ENCODE measurements around the gene DGCR2. TPM values are rescaled to one million over a fixed set of nuclear protein-coding genes. Genes with fewer than 3 reads are reported as not detected.

Gene DGCR2
- total RNA-seq, 4 donors from 2014 or later, result 42.5 to 75.2 (median 50.8) TPM

DNA sequence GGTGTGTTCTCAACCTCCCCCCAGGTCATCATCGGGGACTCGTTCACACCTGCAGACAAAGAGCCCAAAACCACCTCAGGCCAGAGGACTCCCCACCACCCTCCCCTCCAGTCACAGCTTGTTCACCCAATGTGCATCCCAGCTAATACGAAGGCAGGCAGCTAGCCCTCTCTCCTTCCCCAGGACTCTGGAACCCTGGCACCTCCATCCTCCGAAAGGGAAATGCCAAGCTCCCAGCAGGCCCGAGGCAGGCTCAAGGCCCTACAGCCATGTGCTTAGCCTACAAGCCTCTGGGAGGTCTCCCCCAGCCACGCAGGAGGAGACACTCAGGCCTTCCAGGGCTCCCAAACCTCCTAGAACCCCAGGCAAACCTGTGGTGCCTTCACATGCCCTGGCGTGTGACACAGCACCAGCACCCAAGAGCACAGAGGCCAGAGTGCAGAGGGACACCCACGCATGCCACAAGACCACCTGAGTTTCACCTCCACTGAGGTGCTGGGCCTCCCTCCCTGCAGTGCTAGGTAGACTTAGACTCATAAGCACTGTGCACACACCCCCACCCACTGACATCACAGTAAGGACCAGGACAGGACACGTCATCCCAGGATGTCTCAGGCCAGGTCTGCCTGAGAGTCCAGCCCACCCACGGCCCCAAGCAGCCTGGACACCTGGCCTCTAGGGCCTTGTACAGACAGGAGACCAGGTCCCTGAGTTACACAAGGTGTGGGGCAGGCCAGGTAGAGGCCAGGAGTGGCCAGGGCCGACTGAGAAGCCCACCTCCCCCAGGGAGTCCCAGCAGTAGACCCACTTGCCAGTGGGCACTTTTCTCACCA lies 15.4 kb upstream of the DGCR2 start:
- WGBS, 2 donors, result 95 to 100% methylated on average over 1 to 6 of the region's 11 CpGs
- no peak overlapping the region for H3K27ac ChIP-seq
- H3K27me3 ChIP-seq, result no peaks in the 10 kb centered on the region
- no peak for DNase-seq
- TF ChIP-seq POLR2A (IDR thresholded peaks at IDR 0.05), result no peak
- TF ChIP-seq, protein P1, sequence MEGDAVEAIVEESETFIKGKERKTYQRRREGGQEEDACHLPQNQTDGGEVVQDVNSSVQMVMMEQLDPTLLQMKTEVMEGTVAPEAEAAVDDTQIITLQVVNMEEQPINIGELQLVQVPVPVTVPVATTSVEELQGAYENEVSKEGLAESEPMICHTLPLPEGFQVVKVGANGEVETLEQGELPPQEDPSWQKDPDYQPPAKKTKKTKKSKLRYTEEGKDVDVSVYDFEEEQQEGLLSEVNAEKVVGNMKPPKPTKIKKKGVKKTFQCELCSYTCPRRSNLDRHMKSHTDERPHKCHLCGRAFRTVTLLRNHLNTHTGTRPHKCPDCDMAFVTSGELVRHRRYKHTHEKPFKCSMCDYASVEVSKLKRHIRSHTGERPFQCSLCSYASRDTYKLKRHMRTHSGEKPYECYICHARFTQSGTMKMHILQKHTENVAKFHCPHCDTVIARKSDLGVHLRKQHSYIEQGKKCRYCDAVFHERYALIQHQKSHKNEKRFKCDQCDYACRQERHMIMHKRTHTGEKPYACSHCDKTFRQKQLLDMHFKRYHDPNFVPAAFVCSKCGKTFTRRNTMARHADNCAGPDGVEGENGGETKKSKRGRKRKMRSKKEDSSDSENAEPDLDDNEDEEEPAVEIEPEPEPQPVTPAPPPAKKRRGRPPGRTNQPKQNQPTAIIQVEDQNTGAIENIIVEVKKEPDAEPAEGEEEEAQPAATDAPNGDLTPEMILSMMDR (IDR thresholded peaks at IDR 0.05), result no peak
- intact Hi-C loops (cut with DNase I), result no loop called here
- no peak overlapping the region for H3K4me3 ChIP-seq
- H3K4me1 ChIP-seq, result no peaks in the 10 kb centered on the region
- no peaks in the 10 kb centered on the region for H3K9me3 ChIP-seq
- H3K36me3 ChIP-seq, result peaks cover 57 to 100% (median 73%) of the 10 kb centered on the region in 3 donors

DNA sequence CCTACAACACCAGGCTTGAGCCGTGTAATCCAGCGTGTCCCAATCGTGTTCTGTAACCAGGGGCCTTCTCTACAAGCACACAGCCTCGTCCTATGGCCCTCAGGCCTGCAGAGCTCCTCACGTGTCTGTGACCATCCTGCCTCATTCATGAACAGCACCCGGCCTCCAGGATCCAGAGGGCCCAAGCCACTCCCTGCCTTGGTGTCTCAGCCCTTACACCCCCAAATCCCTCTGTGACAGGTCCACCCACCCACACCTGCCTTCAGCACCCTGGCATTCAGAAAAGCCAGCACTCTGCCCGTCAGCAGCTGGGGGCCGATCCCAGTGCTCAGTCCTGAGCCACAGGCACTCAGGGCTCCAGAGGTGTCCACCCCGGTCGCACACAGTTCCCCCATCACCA lies 14.7 kb upstream of the DGCR2 start:
- intact Hi-C loops (cut with DNase I), result no loop called here
- Histone ChIP-seq H3K36me3 (peaks cover 57 to 100% (median 66%) of the 10 kb centered on the region in 3 donors), H3K4me1 (no peaks in the 10 kb centered on the region), H3K4me3 (no peak overlapping the region), H3K27ac (no peak overlapping the region), H3K27me3 (no peaks in the 10 kb centered on the region), H3K9me3 (no peaks in the 10 kb centered on the region)
- TF ChIP-seq POLR2A (IDR thresholded peaks at IDR 0.05), result no peak
- TF ChIP-seq, protein P1 (IDR thresholded peaks at IDR 0.05), result no peak
- 92% methylated on average over 9 of the region's 10 CpGs; no CpG with 5 or more reads in 1 of the 2 donors for WGBS, 2 donors
- DNase-seq, result no peak

GRCh38 chr22:19134874-19135273 lies 12.7 kb upstream of the DGCR2 start:
- TF ChIP-seq, protein P1 (IDR thresholded peaks at IDR 0.05), result no peak
- no peak for TF ChIP-seq POLR2A (IDR thresholded peaks at IDR 0.05)
- WGBS, 2 donors, result 94% methylated on average over 10 to 16 of the region's 18 CpGs
- no peak overlapping the region for H3K27ac ChIP-seq
- H3K36me3 ChIP-seq, result peaks cover 50 to 85% (median 51%) of the 10 kb centered on the region in 3 donors
- H3K27me3 ChIP-seq, result no peaks in the 10 kb centered on the region
- DNase-seq, result no peak
- intact Hi-C loops (cut with DNase I), result no loop called here
- H3K4me3 ChIP-seq, result no peak overlapping the region
- peaks cover 0 to 14% (median 4%) of the 10 kb centered on the region in 3 donors for H3K4me1 ChIP-seq
- H3K9me3 ChIP-seq, result no peaks in the 10 kb centered on the region

GRCh38 chr22:19134176-19134831 lies 12.1 kb upstream of the DGCR2 start:
- H3K36me3 ChIP-seq, result peaks cover 45 to 80% (median 46%) of the 10 kb centered on the region in 3 donors
- DNase-seq, result no peak
- H3K4me3 ChIP-seq, result no peak overlapping the region
- no peak overlapping the region for H3K27ac ChIP-seq
- intact Hi-C loops (cut with DNase I), result no loop called here
- H3K27me3 ChIP-seq, result no peaks in the 10 kb centered on the region
- TF ChIP-seq, protein P1 (IDR thresholded peaks at IDR 0.05), result no peak
- TF ChIP-seq POLR2A (IDR thresholded peaks at IDR 0.05), result no peak
- peaks cover 4 to 20% (median 7%) of the 10 kb centered on the region in 3 donors for H3K4me1 ChIP-seq
- H3K9me3 ChIP-seq, result no peaks in the 10 kb centered on the region
- 86 to 95% methylated on average over 8 to 12 of the region's 21 CpGs for WGBS, 2 donors

DNA sequence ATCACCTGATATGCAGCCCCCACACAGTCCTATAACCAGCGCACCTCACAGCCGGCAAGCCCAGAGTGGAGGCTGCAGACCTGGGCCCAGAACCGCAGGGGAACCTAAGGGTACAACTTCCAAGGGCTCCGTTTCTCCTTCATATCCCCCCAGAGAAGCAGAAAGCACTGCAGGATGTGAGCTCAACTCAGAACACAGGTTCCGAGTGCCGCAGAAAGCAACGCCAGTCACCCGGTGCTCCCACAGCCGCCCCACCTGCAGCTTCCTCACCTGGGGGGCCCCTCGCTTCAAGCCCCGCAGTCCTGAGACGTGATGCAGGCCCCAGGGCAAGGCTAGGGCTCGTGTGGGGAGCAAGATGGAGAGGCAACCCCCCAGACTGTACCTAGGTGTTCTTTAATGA lies 11.3 kb upstream of the DGCR2 start:
- Histone ChIP-seq H3K4me3 (no peak overlapping the region), H3K9me3 (no peaks in the 10 kb centered on the region), H3K4me1 (peaks cover 6 to 28% (median 14%) of the 10 kb centered on the region in 3 donors), H3K36me3 (peaks cover 37 to 72% (median 38%) of the 10 kb centered on the region in 3 donors), H3K27ac (no peak overlapping the region), H3K27me3 (no peaks in the 10 kb centered on the region)
- intact Hi-C loops (cut with DNase I), result no loop called here
- TF ChIP-seq, protein P1 (IDR thresholded peaks at IDR 0.05), result no peak
- no peak for TF ChIP-seq POLR2A (IDR thresholded peaks at IDR 0.05)
- 94 to 100% methylated on average over 2 to 9 of the region's 13 CpGs for WGBS, 2 donors
- no peak for DNase-seq

All from esophagus squamous epithelium (tissue), 5 donors.